ENCODE data around the gene YKT6.

Gene YKT6

GRCh38 chr7:44235582-44236332, 35.0 kb downstream of the YKT6 start:
- no peak for DNase-seq (ENCODE audit: low spot score)

GRCh38 chr7:44236333-44236728, 35.6 kb downstream of the YKT6 start:
- DNase-seq (ENCODE audit: low spot score) = no peak

DNA sequence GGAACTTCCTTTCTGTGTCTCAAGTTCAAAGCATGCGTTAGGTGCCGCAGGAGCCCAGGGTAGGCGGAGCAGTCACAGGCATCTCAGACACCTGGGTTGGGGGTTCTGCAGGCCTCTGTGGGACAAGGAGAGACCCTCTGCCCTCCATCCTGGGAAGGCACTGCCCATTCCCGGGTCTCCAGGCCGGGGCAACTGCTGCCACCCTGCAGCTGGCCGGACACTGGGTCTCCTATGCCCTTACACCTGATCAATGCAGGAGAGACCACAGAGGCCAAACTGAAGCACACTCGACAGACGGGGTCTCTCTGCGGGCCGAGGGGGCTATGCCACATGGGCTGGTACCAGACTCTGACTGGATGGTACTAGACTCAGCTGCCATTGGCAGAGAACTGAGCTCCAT, 36.9 kb downstream of the YKT6 start:
- DNase-seq (ENCODE audit: low spot score) = no peak

- no peak for DNase-seq (ENCODE audit: low spot score)
These were observed 37.4 kb downstream of the YKT6 start for GRCh38 chr7:44238116-44238695.

- no peak for DNase-seq (ENCODE audit: low spot score)
These were observed 38.6 kb downstream of the YKT6 start for GRCh38 chr7:44239361-44239760.

GRCh38 chr7:44240376-44240775, 39.6 kb downstream of the YKT6 start:
- no peak for DNase-seq (ENCODE audit: low spot score)

GRCh38 chr7:44240983-44241510, 40.3 kb downstream of the YKT6 start:
- peak; percentile 87 for DNase-seq (ENCODE audit: low spot score)

DNA sequence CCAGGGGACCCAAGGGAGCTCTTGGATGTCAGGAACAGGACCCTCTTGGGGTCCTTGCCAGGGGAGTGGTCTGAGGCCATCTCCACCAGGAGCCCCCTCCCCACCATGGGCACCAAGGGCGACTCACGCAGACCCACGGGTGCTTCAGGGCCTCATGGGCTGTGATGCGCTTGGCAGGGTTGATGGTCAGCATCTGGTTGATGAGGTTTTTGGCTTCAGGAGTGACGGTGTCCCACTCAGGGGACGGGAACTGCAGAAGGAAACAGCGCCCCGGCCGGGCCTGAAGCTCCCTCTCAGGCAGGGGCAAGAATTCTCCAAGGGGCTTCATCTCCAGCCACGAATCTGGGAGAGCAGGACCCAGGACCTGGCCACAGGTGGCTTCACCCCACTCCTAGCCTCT, 41.3 kb downstream of the YKT6 start:
- no peak for DNase-seq (ENCODE audit: low spot score)

DNA sequence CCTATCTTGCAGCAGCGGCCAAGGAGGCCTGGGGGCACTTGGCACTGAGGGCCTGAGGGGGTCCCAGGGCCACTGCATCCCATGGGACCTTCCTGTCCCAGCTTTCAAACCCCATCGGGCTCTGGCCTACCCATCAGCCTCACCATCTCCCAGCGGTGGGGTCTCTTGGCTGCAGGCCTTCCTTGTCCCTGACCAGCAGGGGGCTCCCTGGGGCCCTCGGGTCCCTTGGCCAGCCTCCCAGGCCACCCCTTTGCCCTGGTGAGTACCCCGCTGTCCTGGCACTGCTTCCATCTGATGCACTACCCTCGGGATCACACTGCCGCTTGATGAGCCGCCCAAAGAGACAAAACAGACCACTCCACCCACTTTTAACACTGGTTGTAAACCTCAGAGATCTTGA, 43.5 kb downstream of the YKT6 start:
- no peak for DNase-seq (ENCODE audit: low spot score)

GRCh38 chr7:44246396-44247113, 45.8 kb downstream of the YKT6 start:
- no peak for DNase-seq (ENCODE audit: low spot score)

- no peak for DNase-seq (ENCODE audit: low spot score)
These were observed 47.3 kb downstream of the YKT6 start for GRCh38 chr7:44247868-44248651.

GRCh38 chr7:44249639-44250234, 49.0 kb downstream of the YKT6 start:
- DNase-seq (ENCODE audit: low spot score) = no peak

GRCh38 chr7:44251269-44251668, 50.5 kb downstream of the YKT6 start:
- DNase-seq (ENCODE audit: low spot score) = no peak

DNA sequence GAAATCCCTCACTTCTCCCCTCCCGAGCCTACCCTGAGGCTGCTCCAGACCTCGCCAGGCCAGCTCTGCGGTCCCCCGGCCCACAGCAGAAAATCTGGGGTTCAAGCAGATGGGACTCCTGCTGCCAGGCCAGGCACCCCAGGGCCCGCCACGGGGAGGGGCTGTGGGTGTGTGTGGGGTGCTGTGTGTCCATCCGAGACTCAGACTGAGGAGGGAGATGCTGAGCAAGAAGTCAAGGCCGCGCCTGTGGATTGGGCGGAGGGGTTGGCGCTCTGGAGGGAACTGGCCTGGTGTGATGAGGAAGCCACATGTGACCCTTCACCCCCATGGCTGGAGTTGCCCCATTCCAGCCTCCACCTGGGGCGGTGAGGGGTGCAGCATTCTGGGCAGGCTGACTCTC, 51.1 kb downstream of the YKT6 start:
- no peak for DNase-seq (ENCODE audit: low spot score)

DNA sequence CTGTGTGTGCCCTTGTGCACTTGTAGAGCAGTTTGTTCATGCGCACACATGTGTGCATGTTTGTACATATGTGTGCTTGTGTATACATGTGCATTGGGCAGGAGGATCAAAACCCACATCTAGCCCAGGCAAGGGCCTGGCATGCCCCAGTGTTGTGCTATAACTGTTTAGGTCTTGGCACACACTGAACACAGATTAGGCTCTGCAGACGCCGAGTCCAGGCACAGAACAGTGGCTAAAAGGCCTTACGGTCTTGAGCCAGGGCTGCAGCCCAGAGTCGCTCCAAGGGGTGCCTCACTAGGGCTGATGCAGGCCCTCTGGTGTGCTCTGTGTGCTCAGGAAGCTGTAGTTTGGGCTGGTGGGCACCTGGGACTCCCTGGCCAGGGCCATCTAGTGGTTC, 55.7 kb downstream of the YKT6 start:
- DNase-seq (ENCODE audit: low spot score) = no peak

GRCh38 chr7:44257213-44257612, 56.4 kb downstream of the YKT6 start:
- DNase-seq (ENCODE audit: low spot score) = no peak

- DNase-seq (ENCODE audit: low spot score) = peak; percentile 38
These were observed 57.0 kb downstream of the YKT6 start for GRCh38 chr7:44257618-44258422.

- DNase-seq (ENCODE audit: low spot score) = no peak
These were observed 57.6 kb downstream of the YKT6 start for GRCh38 chr7:44258423-44258760.

GRCh38 chr7:44258865-44259546, 58.2 kb downstream of the YKT6 start:
- DNase-seq (ENCODE audit: low spot score) = no peak

Data from SW480 (cell line).